WTC11 (cell line): ENCODE data around the gene MTCL1. TPM values are rescaled to one million over a fixed set of nuclear protein-coding genes. Genes with fewer than 3 reads are reported as not detected.
A peak's percentile ranks its signal among the peaks of the same experiment; 100 is the strongest.

Experiments
- ATAC-seq: fragments of 200-7000 bp; cut with Tn5 transposase; 2 replicates; pipeline ENCODE4 v1.10.0; 2021; ENCODE audit warnings: mild to moderate bottlenecking, moderate library complexity
- CTCF ChIA-PET: fragments of 300-600 bp; sonication (Branson Sonifier 250); formaldehyde crosslinking; loops from one replicate; lab custom pipeline; 2021; ENCODE audit warnings: antibody characterized with exemption; lab: Charles Lee
- POLR2A ChIA-PET: fragments of 350-600 bp; sonication (Branson Sonifier 250); formaldehyde crosslinking; loops from one replicate; lab custom pipeline; 2021; ENCODE audit warnings: antibody characterized with exemption; lab: Charles Lee
- DNase-seq: peaks from one replicate; pipeline ENCODE4 v3.0.0; 2021; ENCODE audit warnings: low spot score
- H3K27ac Mint-ChIP-seq: 2 replicates; pipeline ENCODE4 v1.8.0; 2021; ENCODE audit warnings: mixed read lengths
- H3K27me3 Mint-ChIP-seq: 2 replicates; pipeline ENCODE4 v1.8.0; 2021; ENCODE audit warnings: low read depth, mild to moderate bottlenecking, moderate library complexity, mixed read lengths
- H3K36me3 Mint-ChIP-seq: 2 replicates; pipeline ENCODE4 v1.8.0; 2021; ENCODE audit warnings: mixed read lengths
- H3K4me1 Mint-ChIP-seq: 2 replicates; pipeline ENCODE4 v1.8.0; 2022; ENCODE audit warnings: mixed read lengths
- H3K4me3 Mint-ChIP-seq: 2 replicates; pipeline ENCODE4 v1.8.0; 2021; ENCODE audit warnings: mild to moderate bottlenecking, moderate library complexity, mixed read lengths
- H3K9me3 Mint-ChIP-seq: 2 replicates; pipeline ENCODE4 v1.8.0; 2021; ENCODE audit warnings: mixed read lengths
- CBFB ChIP-seq: sonication (generic); formaldehyde crosslinking; IDR thresholded peaks from 2 replicates; pipeline ENCODE4 v1.8.1; 2022; ENCODE audit warnings: mild to moderate bottlenecking, low read depth, missing genetic modification reagents
- CDX4 ChIP-seq: fragments of 250-450 bp; sonication (Bioruptor Pico); IDR thresholded peaks from 2 replicates; pipeline ENCODE4 v1.9.0; 2021; ENCODE audit warnings: moderate library complexity, mild to moderate bottlenecking, inconsistent platforms, borderline replicate concordance
- CREB1 ChIP-seq: sonication (generic); formaldehyde crosslinking; IDR thresholded peaks from 2 replicates; pipeline ENCODE4 v1.8.0; 2023; ENCODE audit warnings: mild to moderate bottlenecking, missing genetic modification reagents
- E2F4 ChIP-seq: sonication (generic); formaldehyde crosslinking; IDR thresholded peaks from 2 replicates; pipeline ENCODE4 v1.8.1; 2022; ENCODE audit warnings: low read depth, mild to moderate bottlenecking, moderate library complexity, missing genetic modification reagents, borderline replicate concordance
- IRF2 ChIP-seq: sonication (generic); formaldehyde crosslinking; IDR thresholded peaks from 2 replicates; pipeline ENCODE4 v1.8.0; 2022; ENCODE audit warnings: low read depth, missing genetic modification reagents, borderline replicate concordance
- MXD4 ChIP-seq: fragments of 250-450 bp; sonication (Bioruptor Pico); IDR thresholded peaks from 2 replicates; pipeline ENCODE4 v1.8.0; 2021; ENCODE audit warnings: mild to moderate bottlenecking, moderate library complexity, borderline replicate concordance
- OVOL2 ChIP-seq: fragments of 250-450 bp; sonication (Bioruptor Pico); IDR thresholded peaks from 2 replicates; pipeline ENCODE4 v1.9.0; 2021; ENCODE audit warnings: mild to moderate bottlenecking, borderline replicate concordance
- SMAD4 ChIP-seq: sonication (generic); formaldehyde crosslinking; IDR thresholded peaks from 2 replicates; pipeline ENCODE4 v1.8.0; 2022; ENCODE audit warnings: mild to moderate bottlenecking, missing genetic modification reagents
- SOX15 ChIP-seq: fragments of 250-450 bp; sonication (Bioruptor Pico); IDR thresholded peaks from 2 replicates; pipeline ENCODE4 v1.9.0; 2021; ENCODE audit warnings: mild to moderate bottlenecking
- TCF7 ChIP-seq: sonication (generic); formaldehyde crosslinking; IDR thresholded peaks from 2 replicates; pipeline ENCODE4 v1.8.0; 2022; ENCODE audit warnings: mild to moderate bottlenecking, low read depth, missing genetic modification reagents, moderate library complexity
- TEAD1 ChIP-seq: sonication (generic); formaldehyde crosslinking; IDR thresholded peaks from 2 replicates; pipeline ENCODE4 v1.8.0; 2022; ENCODE audit warnings: mild to moderate bottlenecking, missing genetic modification reagents
- TEAD4 ChIP-seq: sonication (generic); formaldehyde crosslinking; IDR thresholded peaks from 2 replicates; pipeline ENCODE4 v1.8.0; 2022; ENCODE audit warnings: mild to moderate bottlenecking, missing genetic modification reagents
- TP53 ChIP-seq: sonication (generic); formaldehyde crosslinking; IDR thresholded peaks from 2 replicates; pipeline ENCODE4 v1.8.1; 2023; ENCODE audit warnings: mild to moderate bottlenecking, missing genetic modification reagents
- ZNF138 ChIP-seq: sonication (generic); formaldehyde crosslinking; conservative IDR thresholded peaks from 2 replicates; pipeline ENCODE4 v1.8.1; 2022; ENCODE audit warnings: mild to moderate bottlenecking, moderate library complexity, missing genetic modification reagents
- ZNF219 ChIP-seq: sonication (generic); formaldehyde crosslinking; IDR thresholded peaks from 2 replicates; pipeline ENCODE4 v1.8.0; 2023; ENCODE audit warnings: missing genetic modification reagents, mild to moderate bottlenecking, borderline replicate concordance
- ZNF232 ChIP-seq: sonication (generic); formaldehyde crosslinking; IDR thresholded peaks from 2 replicates; pipeline ENCODE4 v1.8.0; 2022; ENCODE audit warnings: mild to moderate bottlenecking, missing genetic modification reagents
- ZNF532 ChIP-seq: fragments of 250-450 bp; sonication (Bioruptor Pico); IDR thresholded peaks from 2 replicates; pipeline ENCODE4 v1.9.0; 2021; ENCODE audit warnings: mild to moderate bottlenecking, borderline replicate concordance
- total RNA-seq: library from RNA; stranded (reverse); gene quantifications from 3 replicates; pipeline ENCODE4 v1.2.3, GENCODE V29; 2021
- TF ChIP-seq, protein P1 (sequence below): fragments of 250-450 bp; sonication (Bioruptor Pico); IDR thresholded peaks from 2 replicates; pipeline ENCODE4 v1.9.0; 2021; ENCODE audit warnings: mild to moderate bottlenecking
- TF ChIP-seq, protein P2 (sequence below): sonication (generic); formaldehyde crosslinking; IDR thresholded peaks from 2 replicates; pipeline ENCODE4 v1.8.0; 2023; ENCODE audit warnings: missing genetic modification reagents

The MTCL1 gene
- total RNA-seq, 1 experiment from 2014 or later = 64.3 TPM

DNA sequence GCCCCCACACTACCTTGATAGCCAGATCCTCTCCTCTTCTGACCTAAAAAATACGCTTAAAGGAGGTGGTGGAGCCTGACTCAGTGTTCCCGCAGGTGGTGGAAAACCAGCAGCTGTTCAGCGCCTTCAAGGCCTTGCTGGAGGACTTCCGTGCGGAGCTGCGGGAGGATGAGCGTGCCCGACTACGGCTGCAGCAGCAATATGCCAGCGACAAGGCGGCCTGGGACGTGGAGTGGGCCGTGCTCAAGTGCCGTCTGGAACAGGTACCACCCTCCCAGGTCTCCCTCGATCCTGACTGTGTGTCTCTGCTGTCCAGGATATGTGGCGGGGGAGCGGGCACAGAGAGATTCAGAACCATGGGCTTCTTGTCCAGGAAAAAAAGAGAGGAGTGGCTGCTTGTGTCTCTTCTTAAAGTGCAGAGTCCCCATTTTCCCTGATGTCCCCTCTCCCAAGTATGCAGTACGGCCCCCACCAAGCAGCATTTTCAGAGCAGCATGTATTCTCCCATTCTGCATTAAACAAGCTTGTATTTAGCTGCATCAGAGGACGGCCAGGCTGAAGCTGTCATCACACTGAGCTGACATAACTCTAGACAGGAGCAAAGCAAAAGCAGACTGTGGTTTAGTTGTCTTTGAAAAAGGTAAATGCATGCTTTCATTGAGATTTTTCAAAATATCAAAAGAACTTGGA is 101.6 kb downstream of the MTCL1 start:
- Mint-ChIP-seq H3K27me3 (no peaks in the 10 kb centered on the region), H3K36me3 (peaks cover 27% of the 10 kb centered on the region), H3K27ac (no peak overlapping the region), H3K4me1 (peaks cover 16% of the 10 kb centered on the region), H3K4me3 (no peak overlapping the region), H3K9me3 (no peaks in the 10 kb centered on the region)
- POLR2A ChIA-PET = no interaction called here
- DNase-seq (no peak), ATAC-seq (no peak)
- no peak for TF ChIP-seq CBFB (CRISPR knock-in tag)
- no peak for TF ChIP-seq TCF7 (CRISPR knock-in tag)
- no peak for TF ChIP-seq OVOL2 (CRISPR knock-in tag)
- no peak for TF ChIP-seq CREB1 (CRISPR knock-in tag)
- TF ChIP-seq TEAD1 = no peak
- no peak for TF ChIP-seq ZNF232
- CTCF ChIA-PET = no interaction called here

DNA sequence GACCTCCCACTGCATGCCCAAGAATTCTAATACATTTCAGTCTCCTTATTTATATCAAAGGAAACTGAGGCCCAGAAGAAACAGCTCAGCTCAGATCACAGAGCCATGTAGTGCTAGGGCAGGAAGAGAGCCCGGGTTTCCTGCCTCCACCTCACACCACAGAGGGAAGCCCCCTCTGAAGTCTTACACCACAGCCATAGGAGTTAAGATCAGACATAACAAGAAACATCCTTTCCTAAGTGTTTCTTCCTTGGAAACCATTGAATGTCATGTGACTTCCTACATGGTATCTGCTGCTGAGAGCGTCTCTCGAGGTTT is 102.1 kb downstream of the MTCL1 start:
- Mint-ChIP-seq H3K27me3 (no peaks in the 10 kb centered on the region), H3K4me3 (no peak overlapping the region), H3K4me1 (peaks cover 12% of the 10 kb centered on the region)
- TF ChIP-seq SOX15 (no peak), IRF2 (CRISPR knock-in tag) (no peak), CDX4 (CRISPR knock-in tag) (no peak), ZNF532 (CRISPR knock-in tag) (no peak), TEAD4 (CRISPR knock-in tag) (no peak), ZNF138 (CRISPR knock-in tag) (no peak), ZNF219 (CRISPR knock-in tag) (no peak), MXD4 (no peak), E2F4 (CRISPR knock-in tag) (no peak), TP53 (CRISPR knock-in tag) (no peak), SMAD4 (CRISPR knock-in tag) (no peak)
- TF ChIP-seq, protein P1, sequence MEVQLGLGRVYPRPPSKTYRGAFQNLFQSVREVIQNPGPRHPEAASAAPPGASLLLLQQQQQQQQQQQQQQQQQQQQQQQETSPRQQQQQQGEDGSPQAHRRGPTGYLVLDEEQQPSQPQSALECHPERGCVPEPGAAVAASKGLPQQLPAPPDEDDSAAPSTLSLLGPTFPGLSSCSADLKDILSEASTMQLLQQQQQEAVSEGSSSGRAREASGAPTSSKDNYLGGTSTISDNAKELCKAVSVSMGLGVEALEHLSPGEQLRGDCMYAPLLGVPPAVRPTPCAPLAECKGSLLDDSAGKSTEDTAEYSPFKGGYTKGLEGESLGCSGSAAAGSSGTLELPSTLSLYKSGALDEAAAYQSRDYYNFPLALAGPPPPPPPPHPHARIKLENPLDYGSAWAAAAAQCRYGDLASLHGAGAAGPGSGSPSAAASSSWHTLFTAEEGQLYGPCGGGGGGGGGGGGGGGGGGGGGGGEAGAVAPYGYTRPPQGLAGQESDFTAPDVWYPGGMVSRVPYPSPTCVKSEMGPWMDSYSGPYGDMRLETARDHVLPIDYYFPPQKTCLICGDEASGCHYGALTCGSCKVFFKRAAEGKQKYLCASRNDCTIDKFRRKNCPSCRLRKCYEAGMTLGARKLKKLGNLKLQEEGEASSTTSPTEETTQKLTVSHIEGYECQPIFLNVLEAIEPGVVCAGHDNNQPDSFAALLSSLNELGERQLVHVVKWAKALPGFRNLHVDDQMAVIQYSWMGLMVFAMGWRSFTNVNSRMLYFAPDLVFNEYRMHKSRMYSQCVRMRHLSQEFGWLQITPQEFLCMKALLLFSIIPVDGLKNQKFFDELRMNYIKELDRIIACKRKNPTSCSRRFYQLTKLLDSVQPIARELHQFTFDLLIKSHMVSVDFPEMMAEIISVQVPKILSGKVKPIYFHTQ = no peak
- TF ChIP-seq, protein P2, sequence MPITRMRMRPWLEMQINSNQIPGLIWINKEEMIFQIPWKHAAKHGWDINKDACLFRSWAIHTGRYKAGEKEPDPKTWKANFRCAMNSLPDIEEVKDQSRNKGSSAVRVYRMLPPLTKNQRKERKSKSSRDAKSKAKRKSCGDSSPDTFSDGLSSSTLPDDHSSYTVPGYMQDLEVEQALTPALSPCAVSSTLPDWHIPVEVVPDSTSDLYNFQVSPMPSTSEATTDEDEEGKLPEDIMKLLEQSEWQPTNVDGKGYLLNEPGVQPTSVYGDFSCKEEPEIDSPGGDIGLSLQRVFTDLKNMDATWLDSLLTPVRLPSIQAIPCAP (CRISPR knock-in tag) = no peak
- TF ChIP-seq, all 79 proteins: peak for 0
- Mint-ChIP-seq H3K36me3 (peaks cover 31% of the 10 kb centered on the region), H3K9me3 (no peaks in the 10 kb centered on the region), H3K27ac (0 out of 2 replicates have a peak overlapping the region, but pooled peaks have one; percentile 16)
- POLR2A ChIA-PET = no interaction called here
- ATAC-seq (no peak), DNase-seq (no peak)
- CTCF ChIA-PET = interaction anchor here (1.3 kb wide), 1 partner anchor 153 kb away, joined by 4 read pairs; no protein-coding TSS in a partner anchor
